ENCODE measurements around the gene NRG2. TPM values are rescaled to one million over a fixed set of nuclear protein-coding genes. Genes with fewer than 3 reads are reported as not detected.

Gene NRG2
- total and polyA plus RNA-seq, 2 donors (not counting 3 experiments of a cell fraction or from before 2014, with no cell fraction given): 0.26 to 0.42 TPM

DNA sequence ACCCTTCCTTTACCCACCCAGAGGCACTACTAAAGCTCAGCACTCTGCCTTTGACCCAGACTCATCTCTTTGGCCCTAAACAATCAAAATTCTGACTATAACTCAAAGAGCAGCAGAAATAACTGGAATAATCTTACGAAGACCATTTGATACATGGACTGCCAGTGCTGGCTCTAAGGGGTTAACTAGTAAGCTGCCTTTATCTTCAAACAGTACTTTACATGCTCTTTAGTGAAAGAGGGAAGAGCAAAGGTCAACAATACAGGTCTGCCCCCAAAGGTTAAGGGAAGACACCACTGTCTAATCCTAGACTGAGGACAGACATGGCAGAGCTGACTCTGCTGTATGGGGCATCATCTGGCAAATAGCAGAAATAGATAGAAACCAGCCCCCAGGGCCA lies 45.8 kb downstream of the NRG2 start:
- DNase-seq (ENCODE audit: low read depth, low spot score) (no peak), FAIRE-seq (no peak)
- BruUV-seq (replicated peaks): no TSS peak
- TF ChIP-seq MYC (IDR thresholded peaks at IDR 0.05; ENCODE audit: low read depth, low read length) (no peak), GATA2 (IDR thresholded peaks at IDR 0.05; ENCODE audit: insufficient read depth, insufficient read length, low read depth, low read length) (no peak), JUN (IDR thresholded peaks at IDR 0.05; ENCODE audit: borderline replicate concordance, insufficient read depth, insufficient read length, low read depth) (no peak), POLR2A (IDR thresholded peaks at IDR 0.05; ENCODE audit: low read depth, low read length) (no peak), FOS (IDR thresholded peaks at IDR 0.05; ENCODE audit: borderline replicate concordance, insufficient read depth, low read length) (no peak), EZH2 (IDR thresholded peaks at IDR 0.05; ENCODE audit: borderline replicate concordance, low read depth, low read length, severe bottlenecking) (no peak), POLR2AphosphoS5 (IDR thresholded peaks at IDR 0.05; ENCODE audit: insufficient read depth, low read depth, low read length) (no peak)
- TF ChIP-seq, protein P1, sequence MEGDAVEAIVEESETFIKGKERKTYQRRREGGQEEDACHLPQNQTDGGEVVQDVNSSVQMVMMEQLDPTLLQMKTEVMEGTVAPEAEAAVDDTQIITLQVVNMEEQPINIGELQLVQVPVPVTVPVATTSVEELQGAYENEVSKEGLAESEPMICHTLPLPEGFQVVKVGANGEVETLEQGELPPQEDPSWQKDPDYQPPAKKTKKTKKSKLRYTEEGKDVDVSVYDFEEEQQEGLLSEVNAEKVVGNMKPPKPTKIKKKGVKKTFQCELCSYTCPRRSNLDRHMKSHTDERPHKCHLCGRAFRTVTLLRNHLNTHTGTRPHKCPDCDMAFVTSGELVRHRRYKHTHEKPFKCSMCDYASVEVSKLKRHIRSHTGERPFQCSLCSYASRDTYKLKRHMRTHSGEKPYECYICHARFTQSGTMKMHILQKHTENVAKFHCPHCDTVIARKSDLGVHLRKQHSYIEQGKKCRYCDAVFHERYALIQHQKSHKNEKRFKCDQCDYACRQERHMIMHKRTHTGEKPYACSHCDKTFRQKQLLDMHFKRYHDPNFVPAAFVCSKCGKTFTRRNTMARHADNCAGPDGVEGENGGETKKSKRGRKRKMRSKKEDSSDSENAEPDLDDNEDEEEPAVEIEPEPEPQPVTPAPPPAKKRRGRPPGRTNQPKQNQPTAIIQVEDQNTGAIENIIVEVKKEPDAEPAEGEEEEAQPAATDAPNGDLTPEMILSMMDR (IDR thresholded peaks at IDR 0.05; ENCODE audit: extremely low read depth in 1 of 2, insufficient read depth in 1 of 2, low read depth in 1 of 2, low read length in 2 of 2): no peak
- TF ChIP-seq, protein P2, sequence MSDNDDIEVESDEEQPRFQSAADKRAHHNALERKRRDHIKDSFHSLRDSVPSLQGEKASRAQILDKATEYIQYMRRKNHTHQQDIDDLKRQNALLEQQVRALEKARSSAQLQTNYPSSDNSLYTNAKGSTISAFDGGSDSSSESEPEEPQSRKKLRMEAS (IDR thresholded peaks at IDR 0.05; ENCODE audit: insufficient read depth, insufficient read length): no peak
- Histone ChIP-seq H3K9ac (replicated peaks; ENCODE audit: extremely low read depth, insufficient read depth, low read length) (no peak overlapping the region), H4K20me1 (replicated peaks; ENCODE audit: control insufficient read depth, extremely low read depth, insufficient read depth, low read length) (no peaks in the 10 kb centered on the region), H3K9me1 (replicated peaks; ENCODE audit: control insufficient read depth, extremely low read depth, insufficient read depth, low read length) (no peaks in the 10 kb centered on the region), H3K27me3 (ENCODE audit: control insufficient read depth in 2 of 2, insufficient read depth in 2 of 2, low read length in 2 of 2) (peaks cover 21 to 34% of the 10 kb centered on the region in 2 experiments), H3K36me3 (ENCODE audit: control insufficient read depth in 2 of 2, extremely low read depth in 1 of 2, insufficient read depth in 2 of 2, low read length in 2 of 2) (no peaks in the 10 kb centered on the region), H3K79me2 (ENCODE audit: control insufficient read depth, insufficient read depth, low read length) (no peaks in the 10 kb centered on the region), H3K9me3 (replicated peaks; ENCODE audit: control insufficient read depth, insufficient read depth, low read length) (no peaks in the 10 kb centered on the region), H3K27ac (ENCODE audit: insufficient read depth, low read depth, low read length) (no peak overlapping the region), H2AFZ (ENCODE audit: low read depth, low read length) (no peak overlapping the region), H3K4me3 (replicated peaks in 1 of 3; ENCODE audit: insufficient read depth in 1 of 3, low read depth in 1 of 3, low read length in 3 of 3) (no peak overlapping the region), H3K4me2 (ENCODE audit: insufficient read depth, low read length) (no peak overlapping the region), H3K4me1 (ENCODE audit: control insufficient read depth, extremely low read depth, insufficient read depth, low read length) (no peaks in the 10 kb centered on the region)
- CTCF ChIA-PET: interaction anchor here (3.0 kb wide), 1 partner anchor 28 kb away, joined by 9 read pairs; no protein-coding TSS in a partner anchor
- intact Hi-C loops (cut with micrococcal nuclease) (no loop called here), dilution Hi-C loops (cut with MboI; ENCODE audit: extremely low pct_ligation_motif_present, low sequenced_read_pairs) (no loop called here)
- POLR2A ChIA-PET: no interaction called here

Measured in endothelial cell of umbilical vein (primary cell).